ENCODE measurements around the gene PROM1.

DNA sequence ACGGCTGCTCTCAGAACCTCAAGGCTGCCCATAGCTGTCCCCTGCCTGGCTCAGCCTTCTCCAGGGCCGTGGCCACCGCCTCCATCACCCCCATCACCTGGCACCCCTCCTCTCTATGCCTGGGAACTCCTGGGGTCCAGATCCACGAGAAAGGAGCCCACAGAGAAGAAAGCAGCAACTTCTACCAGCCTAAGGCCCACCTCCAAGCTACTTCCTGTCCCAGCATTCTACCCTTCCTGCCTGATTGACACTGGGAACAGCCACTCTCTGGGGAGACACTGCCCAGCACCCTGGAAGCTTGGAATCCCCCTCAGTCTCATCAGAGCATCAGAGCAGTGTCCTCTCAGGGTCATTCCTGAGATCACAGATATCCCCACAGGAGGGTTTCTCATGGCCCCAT is 36.9 kb upstream of the PROM1 start:
- TF ChIP-seq, protein P1, sequence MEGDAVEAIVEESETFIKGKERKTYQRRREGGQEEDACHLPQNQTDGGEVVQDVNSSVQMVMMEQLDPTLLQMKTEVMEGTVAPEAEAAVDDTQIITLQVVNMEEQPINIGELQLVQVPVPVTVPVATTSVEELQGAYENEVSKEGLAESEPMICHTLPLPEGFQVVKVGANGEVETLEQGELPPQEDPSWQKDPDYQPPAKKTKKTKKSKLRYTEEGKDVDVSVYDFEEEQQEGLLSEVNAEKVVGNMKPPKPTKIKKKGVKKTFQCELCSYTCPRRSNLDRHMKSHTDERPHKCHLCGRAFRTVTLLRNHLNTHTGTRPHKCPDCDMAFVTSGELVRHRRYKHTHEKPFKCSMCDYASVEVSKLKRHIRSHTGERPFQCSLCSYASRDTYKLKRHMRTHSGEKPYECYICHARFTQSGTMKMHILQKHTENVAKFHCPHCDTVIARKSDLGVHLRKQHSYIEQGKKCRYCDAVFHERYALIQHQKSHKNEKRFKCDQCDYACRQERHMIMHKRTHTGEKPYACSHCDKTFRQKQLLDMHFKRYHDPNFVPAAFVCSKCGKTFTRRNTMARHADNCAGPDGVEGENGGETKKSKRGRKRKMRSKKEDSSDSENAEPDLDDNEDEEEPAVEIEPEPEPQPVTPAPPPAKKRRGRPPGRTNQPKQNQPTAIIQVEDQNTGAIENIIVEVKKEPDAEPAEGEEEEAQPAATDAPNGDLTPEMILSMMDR (tag by site-specific recombination; IDR thresholded peaks at IDR 0.05): no peak
- TF ChIP-seq YY1 (tag by site-specific recombination; IDR thresholded peaks at IDR 0.05) (no peak), ZNF510 (tag by site-specific recombination; IDR thresholded peaks at IDR 0.05; ENCODE audit: insufficient replicate concordance) (no peak)
